NCI-H2196 treated with DMSO at 0.1 percent for 48 hours (cell line): ENCODE data around the gene TMEM145.

Source experiments
- DNase-seq: peaks from one replicate; lab custom pipeline; 2025; ENCODE audit not compliant: unreplicated experiment; lab: John Stamatoyannopoulos, UW

Gene TMEM145

DNA sequence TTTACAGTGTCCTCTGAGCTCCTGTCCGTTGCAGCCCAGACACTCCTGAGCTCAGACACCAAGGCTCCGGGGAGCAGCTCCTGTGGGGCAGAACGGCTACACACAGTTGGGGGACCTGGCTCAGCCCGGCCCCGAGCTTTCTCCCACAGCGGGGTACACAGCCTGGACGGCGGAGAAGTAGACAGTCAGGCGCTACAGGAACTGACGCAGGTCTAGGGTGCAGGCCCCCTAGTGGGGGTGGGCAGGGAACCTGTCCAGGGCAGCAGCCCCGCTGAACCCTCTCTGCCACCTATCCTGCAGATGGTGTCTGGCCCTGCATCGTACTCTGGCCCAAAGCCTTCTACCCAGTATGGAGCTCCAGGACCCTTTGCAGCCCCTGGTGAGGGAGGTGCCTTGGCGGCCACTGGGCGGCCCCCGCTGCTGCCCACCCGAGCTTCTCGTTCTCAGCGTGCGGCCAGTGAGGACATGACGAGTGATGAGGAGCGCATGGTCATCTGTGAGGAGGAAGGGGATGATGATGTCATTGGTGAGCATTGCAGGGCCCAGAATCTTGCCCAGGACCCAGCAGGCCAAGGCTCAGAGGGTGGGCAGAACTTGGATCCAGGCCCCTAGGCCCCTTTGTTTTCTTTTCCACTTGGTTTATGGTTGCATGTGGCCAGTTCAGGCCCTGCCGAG, 24.1 kb upstream of the TMEM145 start:
- DNase-seq, result no peak

DNA sequence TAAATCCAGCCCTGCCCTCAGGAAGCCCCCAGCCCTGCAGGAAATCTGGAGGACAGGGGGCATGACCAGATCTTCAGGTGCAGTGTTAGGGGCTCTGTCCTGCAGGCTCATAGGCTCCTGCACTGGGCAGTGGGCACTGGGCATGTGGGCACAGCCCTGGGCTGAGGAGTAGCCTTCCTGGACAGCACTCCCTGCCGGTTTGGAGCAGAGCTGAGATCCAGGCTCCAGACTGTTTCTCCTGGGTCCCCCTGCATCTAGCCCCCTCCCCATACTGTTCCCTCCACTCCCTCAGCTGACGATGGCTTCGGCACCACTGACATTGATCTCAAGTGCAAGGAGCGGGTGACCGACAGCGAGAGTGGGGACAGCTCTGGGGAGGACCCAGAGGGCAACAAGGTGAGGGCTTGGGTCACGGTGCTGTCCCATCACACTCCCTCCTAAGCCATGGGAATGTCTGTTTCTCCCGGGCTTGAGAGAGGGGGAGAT, 23.5 kb upstream of the TMEM145 start:
- no peak for DNase-seq

GRCh38 chr19:42290136-42290522, 23.0 kb upstream of the TMEM145 start:
- DNase-seq, result no peak

DNA sequence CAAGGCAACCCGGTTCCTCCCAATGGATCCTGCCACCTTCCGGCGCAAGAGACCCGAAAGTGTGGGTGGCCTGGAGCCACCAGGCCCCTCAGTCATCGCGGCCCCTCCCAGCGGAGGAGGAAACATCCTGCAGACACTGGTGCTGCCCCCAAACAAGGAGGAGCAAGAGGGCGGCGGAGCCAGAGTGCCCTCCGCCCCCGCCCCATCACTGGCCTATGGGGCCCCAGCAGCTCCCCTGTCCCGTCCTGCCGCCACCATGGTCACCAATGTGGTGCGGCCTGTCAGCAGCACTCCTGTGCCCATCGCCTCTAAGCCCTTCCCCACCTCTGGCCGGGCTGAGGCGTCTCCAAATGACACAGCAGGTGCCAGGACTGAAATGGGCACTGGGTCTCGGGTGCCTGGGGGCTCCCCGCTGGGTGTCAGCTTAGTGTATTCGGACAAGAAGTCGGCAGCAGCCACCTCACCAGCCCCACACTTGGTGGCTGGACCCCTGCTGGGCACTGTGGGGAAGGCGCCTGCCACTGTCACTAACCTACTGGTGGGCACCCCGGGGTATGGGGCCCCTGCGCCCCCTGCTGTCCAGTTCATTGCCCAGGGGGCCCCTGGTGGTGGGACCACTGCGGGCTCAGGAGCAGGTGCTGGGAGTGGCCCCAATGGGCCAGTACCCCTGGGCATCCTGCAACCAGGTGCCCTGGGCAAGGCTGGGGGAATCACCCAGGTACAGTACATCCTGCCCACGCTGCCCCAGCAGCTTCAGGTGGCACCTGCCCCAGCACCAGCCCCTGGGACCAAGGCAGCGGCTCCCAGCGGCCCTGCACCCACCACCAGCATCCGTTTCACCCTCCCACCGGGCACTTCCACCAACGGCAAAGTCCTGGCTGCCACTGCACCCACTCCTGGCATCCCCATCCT, 22.3 kb upstream of the TMEM145 start:
- no peak for DNase-seq

DNA sequence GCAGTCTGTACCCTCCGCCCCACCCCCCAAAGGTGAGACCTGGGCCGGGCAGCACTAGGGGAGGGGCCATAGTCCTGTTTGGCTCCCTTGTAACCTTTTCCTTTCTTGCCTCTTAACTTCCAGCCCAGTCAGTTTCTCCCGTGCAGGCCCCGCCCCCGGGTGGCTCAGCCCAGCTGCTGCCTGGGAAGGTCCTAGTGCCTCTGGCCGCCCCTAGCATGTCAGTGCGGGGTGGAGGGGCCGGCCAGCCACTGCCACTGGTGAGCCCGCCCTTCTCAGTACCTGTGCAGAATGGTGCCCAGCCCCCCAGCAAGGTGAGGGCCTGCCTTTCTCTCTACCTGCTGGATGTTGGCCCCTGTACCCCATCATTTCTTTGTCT, 21.7 kb upstream of the TMEM145 start:
- no peak for DNase-seq

GRCh38 chr19:42292042-42292960, 20.8 kb upstream of the TMEM145 start:
- no peak for DNase-seq

DNA sequence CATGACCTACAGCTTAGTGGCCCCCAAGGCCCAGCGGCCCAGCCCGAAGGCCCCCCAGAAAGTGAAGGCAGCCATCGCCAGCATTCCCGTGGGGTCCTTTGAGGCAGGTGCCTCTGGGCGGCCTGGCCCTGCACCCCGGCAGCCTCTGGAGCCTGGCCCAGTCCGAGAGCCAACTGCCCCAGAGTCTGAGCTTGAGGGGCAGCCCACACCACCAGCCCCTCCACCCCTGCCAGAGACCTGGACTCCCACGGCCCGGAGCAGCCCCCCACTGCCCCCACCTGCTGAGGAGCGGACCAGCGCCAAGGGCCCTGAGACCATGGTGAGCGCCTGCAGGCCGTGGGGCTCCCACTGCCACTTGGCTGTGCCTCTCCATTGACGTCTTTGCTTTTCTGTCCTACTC, 20.1 kb upstream of the TMEM145 start:
- DNase-seq, result no peak

DNA sequence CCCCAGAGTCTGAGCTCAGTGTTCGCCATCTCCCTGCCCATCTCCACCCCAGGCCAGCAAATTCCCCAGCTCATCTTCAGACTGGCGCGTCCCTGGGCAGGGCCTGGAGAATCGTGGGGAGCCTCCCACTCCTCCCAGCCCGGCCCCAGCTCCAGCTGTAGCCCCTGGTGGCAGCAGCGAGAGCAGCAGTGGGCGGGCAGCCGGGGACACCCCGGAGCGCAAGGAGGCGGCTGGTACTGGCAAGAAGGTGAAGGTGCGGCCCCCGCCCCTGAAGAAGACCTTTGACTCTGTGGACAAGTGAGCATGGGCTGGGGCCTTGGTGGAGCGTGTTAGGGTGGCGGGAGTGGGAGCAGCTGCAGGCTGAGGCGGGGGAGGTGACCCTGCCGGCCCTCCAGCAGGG, 19.6 kb upstream of the TMEM145 start:
- no peak for DNase-seq

DNA sequence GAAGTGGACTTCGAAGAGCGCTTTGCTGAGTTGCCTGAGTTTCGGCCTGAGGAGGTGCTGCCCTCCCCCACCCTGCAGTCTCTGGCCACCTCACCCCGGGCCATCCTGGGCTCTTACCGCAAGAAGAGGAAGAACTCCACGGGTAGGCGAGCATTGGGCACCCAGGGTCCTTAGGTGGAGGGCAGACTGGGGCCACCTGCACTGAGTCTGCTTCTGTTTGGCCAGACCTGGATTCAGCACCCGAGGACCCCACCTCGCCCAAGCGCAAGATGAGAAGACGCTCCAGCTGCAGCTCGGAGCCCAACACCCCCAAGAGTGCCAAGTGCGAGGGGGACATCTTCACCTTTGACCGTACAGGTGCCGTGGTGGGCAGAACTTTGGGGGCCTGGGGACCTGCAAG, 19.2 kb upstream of the TMEM145 start:
- DNase-seq, result no peak

DNA sequence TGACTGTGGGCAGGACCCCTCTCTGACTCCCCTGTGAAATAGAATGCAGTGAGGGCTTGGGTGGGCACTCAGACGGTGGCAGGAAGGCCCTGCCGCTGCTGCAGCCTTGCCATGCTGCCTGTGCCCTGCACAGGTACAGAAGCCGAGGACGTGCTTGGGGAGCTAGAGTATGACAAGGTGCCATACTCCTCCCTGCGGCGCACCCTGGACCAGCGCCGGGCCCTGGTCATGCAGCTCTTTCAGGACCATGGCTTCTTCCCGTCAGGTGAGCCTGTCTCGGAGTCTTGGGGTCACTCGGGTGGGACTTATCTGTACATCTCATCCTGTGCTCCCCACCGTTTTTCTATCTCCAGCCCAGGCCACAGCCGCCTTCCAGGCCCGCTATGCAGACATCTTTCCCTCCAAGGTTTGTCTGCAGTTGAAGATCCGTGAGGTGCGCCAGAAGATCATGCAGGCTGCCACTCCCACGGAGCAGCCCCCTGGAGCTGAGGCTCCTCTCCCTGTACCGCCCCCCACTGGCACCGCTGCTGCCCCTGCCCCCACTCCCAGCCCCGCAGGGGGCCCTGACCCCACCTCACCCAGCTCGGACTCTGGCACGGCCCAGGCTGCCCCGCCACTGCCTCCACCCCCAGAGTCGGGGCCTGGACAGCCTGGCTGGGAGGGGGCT, 18.5 kb upstream of the TMEM145 start:
- DNase-seq, result no peak

DNA sequence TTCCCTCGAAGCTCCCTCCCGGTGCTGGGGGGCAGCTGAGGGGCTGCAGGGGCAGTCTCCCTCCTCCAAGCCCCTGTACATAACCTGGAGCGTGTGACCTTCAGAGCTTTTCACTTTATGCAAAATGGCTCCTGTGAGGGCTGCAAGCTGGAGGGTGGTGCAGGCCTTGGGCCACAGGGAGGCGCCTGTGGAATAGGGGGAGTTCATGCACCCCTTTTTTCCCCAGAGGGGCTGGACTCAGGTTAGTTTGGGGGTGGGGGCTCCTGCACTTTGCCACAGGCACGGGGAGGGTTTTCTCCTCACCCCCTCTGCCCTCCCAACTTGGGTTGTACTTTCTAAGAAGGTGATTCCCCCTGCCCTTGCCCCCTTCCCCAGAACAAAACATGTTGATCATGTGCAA, 17.8 kb upstream of the TMEM145 start:
- no peak for DNase-seq

- DNase-seq, result peak; percentile 41
Observed at GRCh38 chr19:42295831-42296525, 17.1 kb upstream of the TMEM145 start.

GRCh38 chr19:42297039-42297438, 16.1 kb upstream of the TMEM145 start:
- DNase-seq, result no peak

DNA sequence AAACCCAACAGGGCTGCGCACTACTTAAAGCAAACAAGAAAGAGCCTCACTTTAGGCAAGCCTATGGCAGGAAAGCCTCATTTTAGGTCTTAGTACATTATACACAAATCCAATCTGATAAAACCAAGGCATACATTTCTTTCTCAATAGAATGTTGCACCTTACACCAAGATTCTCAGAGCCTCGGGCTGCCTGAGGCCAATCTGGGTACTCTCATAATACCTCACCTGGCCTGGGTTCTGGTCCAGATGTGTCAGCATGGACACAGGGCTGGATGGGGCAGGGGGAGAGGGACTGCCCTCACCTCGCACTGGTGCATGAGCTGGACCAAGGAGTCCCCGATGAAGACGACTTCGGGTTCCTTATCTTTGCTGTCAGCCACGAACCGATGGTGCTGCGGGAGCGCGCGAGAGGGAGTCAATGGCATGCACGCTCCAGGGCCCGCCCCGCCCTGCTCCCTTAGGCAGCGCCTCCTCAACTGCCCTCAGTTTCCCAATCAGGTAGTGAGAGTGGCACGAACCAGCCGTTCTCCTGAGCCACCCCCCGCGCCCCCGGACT, 11.4 kb upstream of the TMEM145 start, which contains the start of gene PRR19:
PRR19 (plus strand) TSS at position 487 of the 558 bp plus-strand sequence. CDS start 7,453 bp downstream, outside the sequence.
- DNase-seq, result no peak

DNA sequence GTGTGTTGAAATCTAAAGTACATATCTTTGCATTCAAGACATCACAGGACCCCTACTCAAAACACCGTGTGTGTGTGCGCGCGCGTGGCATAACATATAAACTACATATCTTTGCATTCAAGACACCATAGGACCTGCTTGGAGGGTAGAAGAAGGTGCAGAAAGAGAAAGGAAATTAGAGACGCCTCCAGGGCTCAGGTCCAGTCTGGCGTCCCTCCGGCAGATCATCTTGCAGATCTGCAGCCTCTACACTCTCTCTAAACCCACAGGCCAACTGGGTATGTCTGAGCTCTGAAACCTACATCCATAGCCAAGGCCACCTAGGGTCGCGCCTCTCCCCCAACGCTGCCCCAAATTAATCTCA, 10.0 kb upstream of the TMEM145 start:
- peak; percentile 38 for DNase-seq

GRCh38 chr19:42303876-42304275, 9.2 kb upstream of the TMEM145 start:
- DNase-seq, result no peak

GRCh38 chr19:42306646-42307045, 6.5 kb upstream of the TMEM145 start:
- DNase-seq, result no peak

GRCh38 chr19:42309686-42310085, 3.4 kb upstream of the TMEM145 start:
- DNase-seq, result no peak

GRCh38 chr19:42311657-42312056, 1.5 kb upstream of the TMEM145 start:
- DNase-seq, result no peak

GRCh38 chr19:42312370-42312769, 739 bp upstream of the TMEM145 start:
- no peak for DNase-seq
